Activated CD8-positive, alpha-beta memory T cell treated with anti-CD3 and anti-CD28 coated beads, Interleukin-2, amount 10 ng/mL, durations not matched to agents 7 days and 5 days (primary cell): Measurements from ENCODE around the gene PTPRN2. TPM values are rescaled to one million over a fixed set of nuclear protein-coding genes. Genes with fewer than 3 reads are reported as not detected.

Experiments used
- ATAC-seq: fragments of 150-1000 bp; cut with Tn5 transposase; one replicate; pipeline ENCODE4 v1.10.0; 2021; ENCODE audit warnings: moderate library complexity
- CTCF ChIA-PET: fragments of 350-600 bp; sonication (Branson Sonifier 250); formaldehyde crosslinking; loops from one replicate; lab custom pipeline; 2021; ENCODE audit warnings: antibody characterized with exemption; lab: Charles Lee
- DNase-seq: peaks from one replicate; pipeline ENCODE4 v3.0.0-alpha.2; 2020
- H3K27ac Mint-ChIP-seq: one replicate; pipeline ENCODE4 v1.8.0; 2021; ENCODE audit warnings: mild to moderate bottlenecking, mixed read lengths
- H3K27me3 Mint-ChIP-seq: one replicate; pipeline ENCODE4 v1.8.0; 2021; ENCODE audit warnings: mixed read lengths
- H3K36me3 Mint-ChIP-seq: one replicate; pipeline ENCODE4 v1.8.0; 2021; ENCODE audit warnings: mild to moderate bottlenecking, mixed read lengths
- H3K4me1 Mint-ChIP-seq: one replicate; pipeline ENCODE4 v1.8.0; 2021; ENCODE audit warnings: mixed read lengths
- H3K4me3 Mint-ChIP-seq: one replicate; pipeline ENCODE4 v1.8.0; 2021; ENCODE audit warnings: mild to moderate bottlenecking, moderate library complexity, mixed read lengths
- H3K9me3 Mint-ChIP-seq: one replicate; pipeline ENCODE4 v1.8.0; 2022; ENCODE audit warnings: low read depth, mixed read lengths
- total RNA-seq, 2 experiments: library from RNA; stranded (reverse); gene quantifications; one replicate each; pipeline ENCODE4 v1.2.3, GENCODE V29; 2021

The PTPRN2 gene
- total RNA-seq, 2 experiments from 2014 or later: 3.2 to 5.7 TPM

GRCh38 chr7:157645539-157645938 is 942.1 kb downstream of the PTPRN2 start:
- H3K9me3 Mint-ChIP-seq: peaks cover 4% of the 10 kb centered on the region
- ATAC-seq (no peak), DNase-seq (no peak)
- no peak overlapping the region for H3K27ac Mint-ChIP-seq
- peaks cover 12% of the 10 kb centered on the region for H3K27me3 Mint-ChIP-seq
- CTCF ChIA-PET: no interaction called here
- no peak overlapping the region for H3K4me3 Mint-ChIP-seq
- peaks cover 2% of the 10 kb centered on the region for H3K36me3 Mint-ChIP-seq
- H3K4me1 Mint-ChIP-seq: no peaks in the 10 kb centered on the region

- no peak overlapping the region for H3K27ac Mint-ChIP-seq
- peaks cover 6% of the 10 kb centered on the region for H3K9me3 Mint-ChIP-seq
- H3K4me3 Mint-ChIP-seq: no peak overlapping the region
- DNase-seq (no peak), ATAC-seq (no peak)
- peaks cover 4% of the 10 kb centered on the region for H3K36me3 Mint-ChIP-seq
- no peaks in the 10 kb centered on the region for H3K4me1 Mint-ChIP-seq
- CTCF ChIA-PET: no interaction called here
- H3K27me3 Mint-ChIP-seq: peaks cover 15% of the 10 kb centered on the region
Observed at GRCh38 chr7:157644946-157645345, 942.7 kb downstream of the PTPRN2 start.

GRCh38 chr7:157643525-157643970 is 944.1 kb downstream of the PTPRN2 start:
- no peak overlapping the region for H3K4me3 Mint-ChIP-seq

GRCh38 chr7:157641866-157642265 is 945.8 kb downstream of the PTPRN2 start:
- DNase-seq (no peak), ATAC-seq (no peak)
- Mint-ChIP-seq H3K27me3 (peaks cover 25% of the 10 kb centered on the region), H3K4me1 (no peaks in the 10 kb centered on the region), H3K36me3 (peaks cover 4% of the 10 kb centered on the region), H3K27ac (no peak overlapping the region), H3K4me3 (no peak overlapping the region), H3K9me3 (peaks cover 8% of the 10 kb centered on the region)
- CTCF ChIA-PET: no interaction called here

More at GRCh38 chr7:157643525-157643970, 944.1 kb downstream of the PTPRN2 start:
- Mint-ChIP-seq H3K9me3 (peaks cover 8% of the 10 kb centered on the region), H3K4me1 (no peaks in the 10 kb centered on the region), H3K36me3 (peaks cover 4% of the 10 kb centered on the region), H3K27ac (no peak overlapping the region), H3K27me3 (peaks cover 15% of the 10 kb centered on the region)
- no peak for ATAC-seq
- CTCF ChIA-PET: no interaction called here
- DNase-seq: no peak

- no peak for ATAC-seq
- no peak overlapping the region for H3K4me3 Mint-ChIP-seq
- no peak for DNase-seq
- CTCF ChIA-PET: no interaction called here
- peaks cover 8% of the 10 kb centered on the region for H3K9me3 Mint-ChIP-seq
- no peaks in the 10 kb centered on the region for H3K4me1 Mint-ChIP-seq
- H3K27me3 Mint-ChIP-seq: peaks cover 38% of the 10 kb centered on the region
- no peak overlapping the region for H3K27ac Mint-ChIP-seq
- peaks cover 4% of the 10 kb centered on the region for H3K36me3 Mint-ChIP-seq
Observed at GRCh38 chr7:157640144-157640543, 947.5 kb downstream of the PTPRN2 start.

GRCh38 chr7:157638563-157638962 is 949.1 kb downstream of the PTPRN2 start:
- Mint-ChIP-seq H3K9me3 (peaks cover 8% of the 10 kb centered on the region), H3K36me3 (peaks cover 4% of the 10 kb centered on the region), H3K27ac (no peak overlapping the region), H3K4me3 (no peak overlapping the region), H3K27me3 (peaks cover 41% of the 10 kb centered on the region), H3K4me1 (no peaks in the 10 kb centered on the region)
- CTCF ChIA-PET: no interaction called here
- ATAC-seq: no peak
- no peak for DNase-seq

GRCh38 chr7:157637216-157637949 is 950.2 kb downstream of the PTPRN2 start:
- no peak overlapping the region for H3K4me3 Mint-ChIP-seq
- H3K27ac Mint-ChIP-seq: no peak overlapping the region
- H3K27me3 Mint-ChIP-seq: peaks cover 40% of the 10 kb centered on the region
- ATAC-seq: no peak
- CTCF ChIA-PET: no interaction called here
- H3K4me1 Mint-ChIP-seq: no peaks in the 10 kb centered on the region
- peaks cover 4% of the 10 kb centered on the region for H3K36me3 Mint-ChIP-seq
- DNase-seq: no peak
- peaks cover 8% of the 10 kb centered on the region for H3K9me3 Mint-ChIP-seq

GRCh38 chr7:157635669-157636068 is 952.0 kb downstream of the PTPRN2 start:
- CTCF ChIA-PET: interaction anchor here (1.1 kb wide), 1 partner anchor 203 kb away, joined by 3 read pairs; no protein-coding TSS in a partner anchor
- H3K4me3 Mint-ChIP-seq: no peak overlapping the region
- no peak for DNase-seq
- no peak for ATAC-seq
- H3K9me3 Mint-ChIP-seq: peaks cover 6% of the 10 kb centered on the region
- H3K27ac Mint-ChIP-seq: no peak overlapping the region
- H3K36me3 Mint-ChIP-seq: peaks cover 2% of the 10 kb centered on the region
- H3K4me1 Mint-ChIP-seq: no peaks in the 10 kb centered on the region
- peaks cover 35% of the 10 kb centered on the region for H3K27me3 Mint-ChIP-seq

GRCh38 chr7:157635148-157635500 is 952.5 kb downstream of the PTPRN2 start:
- H3K27ac Mint-ChIP-seq: no peak overlapping the region
- peaks cover under 1% of the 10 kb centered on the region for H3K36me3 Mint-ChIP-seq
- H3K4me1 Mint-ChIP-seq: no peaks in the 10 kb centered on the region
- ATAC-seq (no peak), DNase-seq (no peak)
- CTCF ChIA-PET: interaction anchor here (1.1 kb wide), 1 partner anchor 203 kb away, joined by 3 read pairs; no protein-coding TSS in a partner anchor
- H3K9me3 Mint-ChIP-seq: peaks cover 3% of the 10 kb centered on the region
- H3K4me3 Mint-ChIP-seq: no peak overlapping the region
- H3K27me3 Mint-ChIP-seq: peaks cover 37% of the 10 kb centered on the region

GRCh38 chr7:157634401-157635147 is 953.0 kb downstream of the PTPRN2 start:
- Mint-ChIP-seq H3K4me3 (no peak overlapping the region), H3K36me3 (no peaks in the 10 kb centered on the region), H3K4me1 (no peaks in the 10 kb centered on the region), H3K27ac (no peak overlapping the region), H3K9me3 (no peaks in the 10 kb centered on the region), H3K27me3 (peaks cover 40% of the 10 kb centered on the region)
- DNase-seq (no peak), ATAC-seq (no peak)
- CTCF ChIA-PET: no interaction called here

GRCh38 chr7:157633465-157634185 is 954.0 kb downstream of the PTPRN2 start:
- CTCF ChIA-PET: interaction anchor here (1.8 kb wide), 1 partner anchor 201 kb away, joined by 7 read pairs; no protein-coding TSS in a partner anchor
- no peak overlapping the region for H3K27ac Mint-ChIP-seq
- DNase-seq (no peak), ATAC-seq (no peak)
- no peak overlapping the region for H3K4me3 Mint-ChIP-seq
- H3K4me1 Mint-ChIP-seq: no peaks in the 10 kb centered on the region
- peaks cover 47% of the 10 kb centered on the region for H3K27me3 Mint-ChIP-seq
- H3K9me3 Mint-ChIP-seq: no peaks in the 10 kb centered on the region
- no peaks in the 10 kb centered on the region for H3K36me3 Mint-ChIP-seq

- Mint-ChIP-seq H3K36me3 (no peaks in the 10 kb centered on the region), H3K4me3 (no peak overlapping the region), H3K9me3 (no peaks in the 10 kb centered on the region), H3K4me1 (peaks cover 8% of the 10 kb centered on the region), H3K27me3 (peaks cover 51% of the 10 kb centered on the region), H3K27ac (no peak overlapping the region)
- DNase-seq (no peak), ATAC-seq (no peak)
- CTCF ChIA-PET: no interaction called here
Observed at GRCh38 chr7:157630301-157630853, 957.2 kb downstream of the PTPRN2 start.

- Mint-ChIP-seq H3K36me3 (no peaks in the 10 kb centered on the region), H3K27ac (no peak overlapping the region), H3K4me3 (no peak overlapping the region), H3K27me3 (peaks cover 49% of the 10 kb centered on the region), H3K4me1 (peaks cover 8% of the 10 kb centered on the region), H3K9me3 (no peaks in the 10 kb centered on the region)
- CTCF ChIA-PET: no interaction called here
- DNase-seq (peak; percentile 18), ATAC-seq (no peak)
Observed at GRCh38 chr7:157628456-157628855, 959.2 kb downstream of the PTPRN2 start.
